Measurements from ENCODE around the gene CYTH3. TPM values are rescaled to one million over a fixed set of nuclear protein-coding genes. Genes with fewer than 3 reads are reported as not detected.

CYTH3 gene
- total RNA-seq, 1 experiment from 2014 or later: 10.2 TPM

DNA sequence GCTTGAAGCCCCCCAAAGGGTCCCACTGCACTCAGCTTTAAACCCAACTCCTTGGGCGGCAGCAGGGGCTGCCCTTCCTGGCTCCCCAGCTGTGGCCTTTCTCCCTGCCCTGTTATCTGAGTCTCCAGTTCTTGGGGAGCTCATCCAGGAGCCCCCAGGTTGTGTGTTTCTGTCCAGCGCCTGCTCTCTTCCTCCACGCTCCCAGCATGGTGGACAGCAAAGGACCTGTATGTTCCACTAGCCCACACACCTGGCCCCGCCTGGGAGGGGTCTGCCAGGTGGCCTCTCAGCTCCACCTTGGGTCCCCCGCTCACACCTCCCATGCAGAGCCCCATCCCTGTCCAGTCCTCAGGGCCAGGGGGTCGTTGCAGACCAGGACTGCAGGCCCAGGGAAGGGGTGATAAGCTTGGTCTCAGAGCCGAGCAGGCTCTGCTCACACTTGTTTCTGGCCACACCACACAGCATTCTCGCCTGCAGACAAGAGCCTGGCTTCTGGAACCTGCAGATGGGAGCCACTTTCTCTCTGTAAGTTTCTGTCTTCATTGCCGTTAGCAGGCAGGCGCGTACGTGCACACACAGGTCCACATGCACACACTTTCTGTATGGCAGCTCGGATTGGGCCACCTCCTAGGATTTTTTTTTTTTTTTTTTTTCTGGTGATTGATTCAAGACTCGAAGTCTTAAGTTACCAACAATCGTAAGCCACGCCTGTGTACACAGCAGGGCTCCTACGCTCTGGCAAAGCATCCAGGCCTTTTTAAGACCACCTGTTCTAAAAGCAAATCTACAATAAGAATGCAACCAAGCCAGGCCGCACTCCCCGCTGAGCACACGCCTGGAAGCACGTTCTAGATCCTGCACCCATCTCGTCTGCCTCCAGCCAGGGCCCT lies 104.6 kb downstream of the CYTH3 start:
- no peak for DNase-seq (ENCODE audit: low read depth)

GRCh38 chr7:6167004-6167551 lies 105.3 kb downstream of the CYTH3 start:
- DNase-seq (ENCODE audit: low read depth): no peak

DNA sequence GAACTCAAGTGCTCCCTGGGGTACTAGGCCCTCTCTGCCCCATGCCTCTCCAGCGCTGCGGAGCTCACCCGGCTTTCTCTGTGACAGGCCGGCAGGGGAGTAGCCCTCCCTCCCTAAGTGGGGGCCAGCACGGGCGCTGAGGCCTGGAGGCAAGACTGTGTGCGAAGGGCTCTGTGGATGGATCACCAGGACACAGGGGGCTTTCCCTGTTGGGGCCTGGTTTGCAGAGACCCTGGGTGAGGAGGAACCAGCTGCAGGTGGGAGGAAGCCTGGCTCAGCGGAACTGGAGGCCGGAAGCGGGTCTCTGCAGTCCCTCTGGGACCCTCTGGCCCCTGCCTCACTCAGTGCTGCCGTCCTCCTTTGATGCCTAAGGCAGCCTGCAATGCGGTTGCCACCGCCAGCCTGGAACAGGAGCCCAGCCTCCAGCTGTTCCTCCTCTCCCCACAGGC lies 106.0 kb downstream of the CYTH3 start:
- no peak for DNase-seq (ENCODE audit: low read depth)

DNA sequence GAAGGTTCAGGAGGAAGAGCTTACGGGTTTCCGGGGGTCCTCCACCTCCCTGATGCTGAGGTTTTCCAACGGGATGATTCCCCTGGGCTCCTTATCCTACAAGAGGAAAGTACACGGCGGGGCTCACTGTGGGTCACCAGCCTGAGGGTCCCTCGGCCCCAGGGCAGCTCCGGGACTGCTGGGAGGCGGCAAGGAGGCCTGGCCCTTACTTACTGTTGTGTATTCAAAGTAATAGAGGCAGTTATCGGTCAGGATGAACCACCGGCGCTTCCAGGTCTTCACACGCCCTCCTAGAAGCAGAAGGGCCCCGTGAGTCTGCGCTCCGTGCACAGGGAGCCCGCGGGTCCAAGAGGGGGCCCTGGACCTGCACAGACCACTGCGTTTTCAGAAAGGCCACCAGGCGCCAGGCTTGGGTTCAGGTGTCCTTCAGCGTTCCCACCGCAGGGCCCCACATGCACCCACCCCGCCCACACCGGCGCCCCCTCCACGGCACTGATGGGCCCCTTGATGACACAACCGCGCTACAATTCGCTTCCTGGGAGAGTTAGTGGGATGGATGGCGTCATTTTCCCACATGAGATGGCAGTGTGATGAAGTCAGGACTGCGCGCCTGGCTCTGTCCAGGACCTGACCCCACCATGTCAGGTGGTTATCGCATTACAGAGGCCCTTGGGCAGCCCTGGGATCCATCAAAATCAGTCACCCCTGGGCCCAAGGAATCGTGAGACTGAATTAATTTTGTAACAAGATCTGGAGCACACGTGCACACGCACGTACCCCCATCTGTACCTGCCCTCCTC lies 106.7 kb downstream of the CYTH3 start:
- no peak for DNase-seq (ENCODE audit: low read depth)

- DNase-seq (ENCODE audit: low read depth): no peak
These were observed 107.3 kb downstream of the CYTH3 start for GRCh38 chr7:6165075-6165474.

DNA sequence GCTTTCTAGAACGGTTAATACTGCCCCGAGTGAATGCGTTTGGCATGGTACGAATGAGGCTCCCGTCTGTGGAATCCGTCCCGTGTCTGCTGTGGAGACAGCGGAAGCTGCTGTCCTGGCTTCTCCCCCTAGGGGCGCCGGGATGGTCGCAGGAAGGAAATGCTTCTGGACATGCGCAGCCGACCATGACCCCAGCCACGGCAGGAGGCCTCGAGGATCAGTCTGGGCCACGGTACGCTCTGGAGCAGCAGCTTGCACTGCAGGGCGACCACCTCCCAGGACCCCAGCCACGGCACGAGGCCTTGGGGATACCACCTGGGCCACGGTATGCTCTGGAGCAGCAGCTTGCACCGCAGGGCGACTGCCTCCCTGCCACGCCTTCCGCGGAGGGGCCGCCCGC lies 107.9 kb downstream of the CYTH3 start:
- DNase-seq (ENCODE audit: low read depth): no peak

DNA sequence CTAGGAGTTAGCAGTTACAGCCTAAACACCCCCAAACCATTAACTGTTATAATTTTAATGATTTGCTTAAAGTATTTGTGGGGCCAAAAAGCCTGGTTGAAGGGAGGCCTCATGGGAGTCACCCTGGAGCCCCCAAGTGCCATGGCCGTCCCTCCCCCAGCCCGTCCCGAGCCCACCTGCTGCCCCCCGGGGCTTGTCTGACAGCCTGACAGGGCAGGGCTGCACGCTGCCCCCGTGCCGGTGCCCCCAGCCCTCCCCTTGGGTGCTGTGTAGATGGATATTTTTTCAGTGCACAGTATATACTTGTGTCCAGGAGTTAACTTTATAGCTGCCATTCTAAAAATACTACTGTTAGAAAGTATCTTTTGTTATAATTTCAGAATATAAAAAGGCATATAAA lies 108.4 kb downstream of the CYTH3 start:
- no peak for DNase-seq (ENCODE audit: low read depth)

DNA sequence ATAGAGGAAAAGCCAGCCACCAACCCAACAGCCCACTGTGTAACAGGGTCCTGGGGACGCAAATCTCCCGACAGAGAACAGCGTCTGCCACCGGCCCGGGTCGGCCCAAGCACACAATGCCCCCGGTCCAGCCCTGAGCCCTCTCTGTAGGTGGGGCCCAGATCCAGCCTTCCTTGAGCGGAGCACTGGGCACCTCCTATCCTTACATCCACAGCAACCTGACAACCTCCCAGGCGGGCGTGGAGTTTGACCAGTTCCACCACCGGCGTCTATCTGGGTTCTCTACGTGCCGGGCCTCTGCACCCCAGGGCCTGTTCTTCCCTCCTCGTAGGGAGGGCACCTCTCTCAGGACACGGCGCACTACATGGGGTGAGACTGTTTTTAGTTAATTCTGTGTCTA lies 109.0 kb downstream of the CYTH3 start:
- no peak for DNase-seq (ENCODE audit: low read depth)

GRCh38 chr7:6162650-6163366 lies 109.6 kb downstream of the CYTH3 start:
- DNase-seq (ENCODE audit: low read depth): no peak

DNA sequence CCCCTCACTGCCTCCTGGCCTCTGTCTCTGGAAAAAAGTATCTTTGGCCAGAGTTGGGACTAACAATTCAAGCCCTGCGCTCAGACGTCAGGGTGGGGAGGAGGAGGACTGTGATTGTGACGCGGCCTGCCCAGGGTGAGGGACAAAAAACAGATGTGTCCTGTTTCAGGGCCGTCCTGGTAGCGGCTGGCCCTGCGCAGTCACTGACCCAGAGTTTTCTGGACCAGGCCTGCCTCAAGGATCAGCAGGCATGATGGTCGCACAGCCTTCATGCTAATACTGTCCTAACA lies 110.1 kb downstream of the CYTH3 start:
- no peak for DNase-seq (ENCODE audit: low read depth)

DNA sequence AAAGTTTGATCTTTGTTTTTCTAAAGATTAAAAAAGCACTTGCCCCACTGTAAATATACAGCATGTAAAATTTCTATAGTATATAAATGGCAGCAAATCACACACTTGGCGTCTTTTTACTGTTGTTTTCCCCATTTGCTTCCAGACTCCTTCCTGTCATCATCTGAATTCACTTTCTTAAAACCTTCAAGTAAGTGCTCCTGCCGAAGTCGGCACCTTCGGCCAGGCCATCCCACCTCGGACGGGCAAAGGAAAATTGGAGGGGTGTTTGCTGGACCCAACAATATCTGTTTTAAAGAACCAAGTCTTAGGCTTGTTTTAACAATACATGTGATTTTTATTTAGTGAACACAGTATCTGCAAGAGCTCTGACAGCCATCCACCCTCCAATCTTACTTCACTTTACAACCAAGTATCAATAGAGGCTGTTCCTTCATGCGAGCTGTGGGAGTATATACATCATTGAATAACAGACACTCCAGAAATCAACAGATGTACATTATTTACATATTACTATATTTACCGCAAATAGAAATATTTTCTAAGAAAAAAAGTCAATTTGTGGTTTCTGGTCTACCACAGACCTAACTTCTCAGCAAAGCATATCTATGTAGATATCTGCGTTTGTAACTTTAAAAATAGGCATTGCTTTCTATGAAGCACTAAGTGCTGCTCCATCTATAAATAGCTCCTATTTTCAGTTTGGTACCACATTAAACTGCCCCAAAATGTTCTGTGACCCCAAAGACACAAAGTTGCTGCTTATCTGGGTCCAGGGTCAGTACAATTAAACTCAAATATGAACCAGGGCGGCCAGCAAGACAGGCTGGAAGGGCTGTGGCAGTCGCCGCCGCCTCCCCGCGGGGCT lies 110.7 kb downstream of the CYTH3 start:
- DNase-seq (ENCODE audit: low read depth): no peak

GRCh38 chr7:6160191-6160623 lies 112.2 kb downstream of the CYTH3 start:
- DNase-seq (ENCODE audit: low read depth): peak; percentile 37

DNA sequence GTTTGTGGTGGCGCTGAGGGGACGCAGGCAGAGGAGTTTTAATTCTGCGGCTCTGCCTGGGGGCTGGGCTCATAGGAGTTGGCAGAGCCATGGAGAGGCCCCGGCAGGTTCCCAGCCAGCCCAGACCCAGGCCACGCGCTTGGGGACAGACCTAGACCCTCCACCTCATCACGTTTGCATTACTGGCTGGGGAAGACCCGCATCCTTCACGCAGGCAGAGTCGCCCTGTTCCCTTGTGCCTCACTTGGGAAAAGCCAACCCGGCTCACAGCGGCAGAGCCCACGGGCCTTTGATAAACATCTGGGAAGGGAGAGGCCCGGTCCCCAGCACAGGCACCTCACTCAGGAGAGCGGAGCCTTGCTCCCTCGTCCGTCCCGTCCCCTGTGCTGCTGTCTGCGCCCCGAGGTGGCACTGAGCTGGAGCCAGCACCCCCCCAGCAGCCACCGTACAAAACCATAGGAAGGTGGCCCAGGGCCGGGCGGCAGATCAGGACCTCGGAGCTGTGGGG lies 112.8 kb downstream of the CYTH3 start:
- no peak for DNase-seq (ENCODE audit: low read depth)

- DNase-seq (ENCODE audit: low read depth): no peak
These were observed 113.3 kb downstream of the CYTH3 start for GRCh38 chr7:6159097-6159483.

DNA sequence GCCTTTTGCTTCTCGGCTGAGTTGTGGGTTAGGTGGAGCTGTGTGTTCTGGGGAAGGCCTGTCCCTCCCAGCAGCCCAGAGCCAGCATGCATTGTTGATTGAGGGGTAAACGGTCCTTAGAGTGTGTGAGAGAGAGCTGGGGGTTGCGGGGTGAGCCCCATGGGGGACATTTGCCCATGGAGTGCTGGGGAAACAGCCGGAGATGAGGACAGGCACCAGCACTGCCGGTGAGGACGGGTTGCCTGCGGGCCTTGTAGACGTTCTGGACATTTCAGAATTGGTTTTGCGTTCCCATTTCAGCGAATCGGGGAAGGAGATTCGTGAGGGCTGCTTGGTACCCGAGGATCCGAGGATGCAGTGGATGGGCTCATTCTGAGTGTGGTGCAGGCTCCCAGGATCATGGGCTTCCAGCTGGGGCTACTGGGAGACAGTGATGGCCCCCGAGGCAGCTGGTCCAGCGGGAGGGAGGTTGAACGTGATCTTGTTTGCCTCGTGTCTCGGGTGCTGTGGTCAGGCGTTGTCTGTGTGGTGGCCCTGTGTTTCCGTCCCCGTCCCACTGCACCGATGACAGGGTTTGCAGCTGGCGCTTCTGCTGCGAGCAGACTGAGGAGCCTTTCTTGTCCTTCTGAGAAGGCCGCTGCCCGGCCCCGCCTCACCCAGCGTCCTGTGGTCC lies 113.9 kb downstream of the CYTH3 start:
- DNase-seq (ENCODE audit: low read depth): no peak

GRCh38 chr7:6157685-6158423 lies 114.6 kb downstream of the CYTH3 start:
- no peak for DNase-seq (ENCODE audit: low read depth)

GRCh38 chr7:6156734-6157133 lies 115.7 kb downstream of the CYTH3 start:
- no peak for DNase-seq (ENCODE audit: low read depth)

- DNase-seq (ENCODE audit: low read depth): no peak
These were observed 116.8 kb downstream of the CYTH3 start for GRCh38 chr7:6155596-6155995.

- DNase-seq (ENCODE audit: low read depth): no peak
These were observed 117.7 kb downstream of the CYTH3 start for GRCh38 chr7:6154542-6155404.

All from Daoy (cell line).